ENCODE results near the gene EYS.

GRCh38 chr6:64445038-64445437 is 1262.0 kb downstream of the EYS start:
- TF ChIP-seq CTCF (CRISPR knock-in tag; IDR thresholded peaks at IDR 0.05), result no peak
- TF ChIP-seq RFX1 (IDR thresholded peaks at IDR 0.05), result no peak
- no peak for TF ChIP-seq ETS1 (CRISPR knock-in tag; IDR thresholded peaks at IDR 0.05)
- TF ChIP-seq THAP7 (CRISPR knock-in tag; IDR thresholded peaks at IDR 0.05), result no peak
- TF ChIP-seq KLF16 (CRISPR knock-in tag; IDR thresholded peaks at IDR 0.05), result no peak
- no peak for TF ChIP-seq NR2C2 (CRISPR knock-in tag; IDR thresholded peaks at IDR 0.05; ENCODE audit: borderline replicate concordance)
- no peak for TF ChIP-seq HMGA1 (CRISPR knock-in tag; conservative IDR thresholded peaks at IDR 0.05)
- no peak for TF ChIP-seq ZNF34 (CRISPR knock-in tag; IDR thresholded peaks at IDR 0.05; ENCODE audit: borderline replicate concordance)

Data from HepG2 (cell line).